WTC11 (cell line): ENCODE measurements around the gene EVL. TPM values are rescaled to one million over a fixed set of nuclear protein-coding genes. Genes with fewer than 3 reads are reported as not detected.
A peak's percentile ranks its signal among the peaks of the same experiment; 100 is the strongest.

Experiments used
- ATAC-seq: fragments of 200-7000 bp; cut with Tn5 transposase; 2 replicates; pipeline ENCODE4 v1.10.0; 2021; ENCODE audit warnings: mild to moderate bottlenecking, moderate library complexity
- CTCF ChIA-PET: fragments of 300-600 bp; sonication (Branson Sonifier 250); formaldehyde crosslinking; loops from one replicate; lab custom pipeline; 2021; ENCODE audit warnings: antibody characterized with exemption; lab: Charles Lee
- POLR2A ChIA-PET: fragments of 350-600 bp; sonication (Branson Sonifier 250); formaldehyde crosslinking; loops from one replicate; lab custom pipeline; 2021; ENCODE audit warnings: antibody characterized with exemption; lab: Charles Lee
- DNase-seq: peaks from one replicate; pipeline ENCODE4 v3.0.0; 2021; ENCODE audit warnings: low spot score
- H3K27ac Mint-ChIP-seq: 2 replicates; pipeline ENCODE4 v1.8.0; 2021; ENCODE audit warnings: mixed read lengths
- H3K27me3 Mint-ChIP-seq: 2 replicates; pipeline ENCODE4 v1.8.0; 2021; ENCODE audit warnings: low read depth, mild to moderate bottlenecking, moderate library complexity, mixed read lengths
- H3K36me3 Mint-ChIP-seq: 2 replicates; pipeline ENCODE4 v1.8.0; 2021; ENCODE audit warnings: mixed read lengths
- H3K4me1 Mint-ChIP-seq: 2 replicates; pipeline ENCODE4 v1.8.0; 2022; ENCODE audit warnings: mixed read lengths
- H3K4me3 Mint-ChIP-seq: 2 replicates; pipeline ENCODE4 v1.8.0; 2021; ENCODE audit warnings: mild to moderate bottlenecking, moderate library complexity, mixed read lengths
- H3K9me3 Mint-ChIP-seq: 2 replicates; pipeline ENCODE4 v1.8.0; 2021; ENCODE audit warnings: mixed read lengths
- ATF1 ChIP-seq: sonication (generic); formaldehyde crosslinking; IDR thresholded peaks from 2 replicates; pipeline ENCODE4 v1.8.1; 2023; ENCODE audit warnings: mild to moderate bottlenecking, moderate library complexity, missing genetic modification reagents
- ESRRA ChIP-seq: sonication (generic); formaldehyde crosslinking; IDR thresholded peaks from 2 replicates; pipeline ENCODE4 v1.8.1; 2022; ENCODE audit warnings: mild to moderate bottlenecking, missing genetic modification reagents, borderline replicate concordance
- ETV6 ChIP-seq: sonication (generic); formaldehyde crosslinking; IDR thresholded peaks from 2 replicates; pipeline ENCODE4 v1.8.1; 2022; ENCODE audit warnings: mild to moderate bottlenecking, missing genetic modification reagents
- FOXP1 ChIP-seq: sonication (generic); formaldehyde crosslinking; IDR thresholded peaks from 2 replicates; pipeline ENCODE4 v1.8.0; 2022; ENCODE audit warnings: missing genetic modification reagents, mild to moderate bottlenecking, moderate library complexity, borderline replicate concordance
- GTF2I ChIP-seq: fragments of 250-450 bp; sonication (Bioruptor Pico); conservative IDR thresholded peaks from 2 replicates; pipeline ENCODE4 v1.4.0; 2021; ENCODE audit warnings: mild to moderate bottlenecking
- KAT7 ChIP-seq: sonication (generic); formaldehyde crosslinking; IDR thresholded peaks from 2 replicates; pipeline ENCODE4 v1.8.1; 2023; ENCODE audit warnings: missing genetic modification reagents, mild to moderate bottlenecking, borderline replicate concordance
- PRRX2 ChIP-seq: fragments of 250-450 bp; sonication (Bioruptor Pico); IDR thresholded peaks from 2 replicates; pipeline ENCODE4 v1.8.0; 2021; ENCODE audit warnings: mild to moderate bottlenecking
- SMAD3 ChIP-seq: sonication (generic); formaldehyde crosslinking; IDR thresholded peaks from 2 replicates; pipeline ENCODE4 v1.8.0; 2022; ENCODE audit warnings: missing genetic modification reagents, mild to moderate bottlenecking, borderline replicate concordance
- SOX15 ChIP-seq: fragments of 250-450 bp; sonication (Bioruptor Pico); IDR thresholded peaks from 2 replicates; pipeline ENCODE4 v1.9.0; 2021; ENCODE audit warnings: mild to moderate bottlenecking
- TEAD4 ChIP-seq: sonication (generic); formaldehyde crosslinking; IDR thresholded peaks from 2 replicates; pipeline ENCODE4 v1.8.0; 2022; ENCODE audit warnings: mild to moderate bottlenecking, missing genetic modification reagents
- ZNF121 ChIP-seq: sonication (generic); formaldehyde crosslinking; IDR thresholded peaks from 2 replicates; pipeline ENCODE4 v1.8.0; 2023; ENCODE audit warnings: missing genetic modification reagents
- ZNF396 ChIP-seq: fragments of 250-450 bp; sonication (Bioruptor Pico); IDR thresholded peaks from 2 replicates; pipeline ENCODE4 v1.8.0; 2021; ENCODE audit warnings: mild to moderate bottlenecking, moderate library complexity, borderline replicate concordance
- total RNA-seq: library from RNA; stranded (reverse); gene quantifications from 3 replicates; pipeline ENCODE4 v1.2.3, GENCODE V29; 2021
- TF ChIP-seq, protein P1 (sequence below): sonication (generic); formaldehyde crosslinking; IDR thresholded peaks from 2 replicates; pipeline ENCODE4 v1.8.1; 2022; ENCODE audit warnings: low read depth, mild to moderate bottlenecking, moderate library complexity, missing genetic modification reagents, borderline replicate concordance
- TF ChIP-seq, protein P2 (sequence below): fragments of 250-450 bp; sonication (Bioruptor Pico); IDR thresholded peaks from 2 replicates; pipeline ENCODE4 v2.1.2; 2022; ENCODE audit warnings: mild to moderate bottlenecking, moderate library complexity
- TF ChIP-seq, protein P3 (sequence below): sonication (generic); formaldehyde crosslinking; IDR thresholded peaks from 2 replicates; pipeline ENCODE4 v1.8.1; 2023; ENCODE audit warnings: mild to moderate bottlenecking, missing genetic modification reagents, borderline replicate concordance
- TF ChIP-seq, protein P4 (sequence below): sonication (generic); formaldehyde crosslinking; IDR thresholded peaks from 2 replicates; pipeline ENCODE4 v1.8.1; 2023; ENCODE audit warnings: mild to moderate bottlenecking, missing genetic modification reagents

Gene EVL
- total RNA-seq, 1 experiment from 2014 or later: 60.8 TPM

DNA sequence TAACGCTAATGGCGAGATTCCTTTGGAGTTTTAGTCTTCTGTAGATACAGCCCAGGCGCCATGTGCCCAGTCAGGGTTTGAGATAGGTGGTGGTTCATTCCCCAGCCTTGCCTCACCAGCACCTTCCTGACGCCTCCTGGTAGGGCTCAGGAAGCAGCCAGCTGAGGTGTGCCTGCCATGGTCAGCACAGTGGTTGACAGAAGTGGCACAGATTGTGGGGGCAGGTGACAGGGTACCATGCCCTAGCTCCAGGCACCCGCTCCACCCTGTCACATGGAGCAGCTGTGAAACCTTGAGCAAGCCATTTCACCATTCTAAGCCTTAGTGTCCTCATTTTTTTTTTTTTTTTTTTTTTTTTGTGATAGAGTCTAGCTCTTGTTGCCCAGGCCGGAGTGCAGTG lies 45.6 kb downstream of the EVL start:
- H3K9me3 Mint-ChIP-seq: no peaks in the 10 kb centered on the region
- POLR2A ChIA-PET: no interaction called here
- no peaks in the 10 kb centered on the region for H3K36me3 Mint-ChIP-seq
- H3K4me1 Mint-ChIP-seq: peaks cover 11% of the 10 kb centered on the region
- H3K27ac Mint-ChIP-seq: no peak overlapping the region
- CTCF ChIA-PET: interaction anchor here (0.6 to 1.2 kb wide), 4 partner anchors 50 to 601 kb away, joined by 3 to 4 read pairs (median 3); no protein-coding TSS in a partner anchor
- H3K27me3 Mint-ChIP-seq: no peaks in the 10 kb centered on the region
- DNase-seq (no peak), ATAC-seq (no peak)
- TF ChIP-seq PRRX2 (no peak), ATF1 (CRISPR knock-in tag) (no peak), ESRRA (CRISPR knock-in tag) (no peak)
- H3K4me3 Mint-ChIP-seq: no peak overlapping the region

DNA sequence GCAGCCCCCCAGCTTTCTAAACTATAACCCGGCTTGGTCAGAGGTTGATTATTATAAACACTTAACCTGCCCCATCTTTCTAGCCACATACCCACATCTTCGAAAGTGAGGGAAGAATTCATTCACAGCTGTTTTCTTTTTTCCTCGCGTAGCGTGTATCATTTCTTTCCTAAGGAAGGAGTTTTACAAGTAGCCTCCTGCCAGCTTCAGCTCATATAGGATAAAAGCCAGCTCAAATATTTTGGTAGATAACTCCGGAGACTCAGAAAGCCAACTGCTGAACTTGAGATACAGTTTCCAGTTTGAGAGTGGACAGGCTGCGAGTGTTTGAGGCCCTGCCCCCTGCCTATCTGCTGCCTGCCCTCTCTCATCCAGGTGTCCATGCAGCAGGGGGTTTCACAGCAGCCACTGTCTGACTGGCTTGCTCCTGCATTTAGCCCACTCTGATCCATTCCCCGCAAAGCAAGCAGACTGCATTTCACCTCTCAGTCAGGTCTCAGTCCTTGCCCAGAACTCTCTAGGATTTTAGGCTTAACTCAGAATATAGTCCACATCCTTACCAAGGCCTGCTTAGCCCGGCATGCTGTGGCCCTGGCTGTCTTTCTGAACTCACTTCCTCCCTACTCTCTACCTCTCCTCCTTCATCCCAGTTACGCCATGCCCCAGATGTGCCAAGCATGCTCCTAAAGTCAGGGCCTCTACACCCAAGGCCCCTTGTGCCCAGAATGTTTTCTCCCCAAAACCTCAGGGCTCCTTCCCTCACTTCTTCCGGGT lies 46.9 kb downstream of the EVL start:
- Mint-ChIP-seq H3K36me3 (no peaks in the 10 kb centered on the region), H3K9me3 (no peaks in the 10 kb centered on the region), H3K4me1 (peaks cover 11% of the 10 kb centered on the region), H3K27ac (peak overlapping the region; percentile 0), H3K27me3 (no peaks in the 10 kb centered on the region), H3K4me3 (no peak overlapping the region)
- POLR2A ChIA-PET: no interaction called here
- ATAC-seq (no peak), DNase-seq (no peak)
- CTCF ChIA-PET: interaction anchor here (0.8 to 2.2 kb wide), 4 partner anchors 43 to 165 kb away, joined by 3 to 12 read pairs (median 4); no protein-coding TSS in a partner anchor
- TF ChIP-seq ZNF121 (CRISPR knock-in tag) (no peak), FOXP1 (no peak), SMAD3 (CRISPR knock-in tag) (no peak), ZNF396 (CRISPR knock-in tag) (no peak), ATF1 (CRISPR knock-in tag) (no peak), KAT7 (CRISPR knock-in tag) (no peak), TEAD4 (CRISPR knock-in tag) (no peak), GTF2I (CRISPR knock-in tag) (no peak), SOX15 (CRISPR knock-in tag) (no peak)
- TF ChIP-seq, protein P1, sequence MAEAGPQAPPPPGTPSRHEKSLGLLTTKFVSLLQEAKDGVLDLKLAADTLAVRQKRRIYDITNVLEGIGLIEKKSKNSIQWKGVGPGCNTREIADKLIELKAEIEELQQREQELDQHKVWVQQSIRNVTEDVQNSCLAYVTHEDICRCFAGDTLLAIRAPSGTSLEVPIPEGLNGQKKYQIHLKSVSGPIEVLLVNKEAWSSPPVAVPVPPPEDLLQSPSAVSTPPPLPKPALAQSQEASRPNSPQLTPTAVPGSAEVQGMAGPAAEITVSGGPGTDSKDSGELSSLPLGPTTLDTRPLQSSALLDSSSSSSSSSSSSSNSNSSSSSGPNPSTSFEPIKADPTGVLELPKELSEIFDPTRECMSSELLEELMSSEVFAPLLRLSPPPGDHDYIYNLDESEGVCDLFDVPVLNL (CRISPR knock-in tag): no peak
- TF ChIP-seq, protein P2, sequence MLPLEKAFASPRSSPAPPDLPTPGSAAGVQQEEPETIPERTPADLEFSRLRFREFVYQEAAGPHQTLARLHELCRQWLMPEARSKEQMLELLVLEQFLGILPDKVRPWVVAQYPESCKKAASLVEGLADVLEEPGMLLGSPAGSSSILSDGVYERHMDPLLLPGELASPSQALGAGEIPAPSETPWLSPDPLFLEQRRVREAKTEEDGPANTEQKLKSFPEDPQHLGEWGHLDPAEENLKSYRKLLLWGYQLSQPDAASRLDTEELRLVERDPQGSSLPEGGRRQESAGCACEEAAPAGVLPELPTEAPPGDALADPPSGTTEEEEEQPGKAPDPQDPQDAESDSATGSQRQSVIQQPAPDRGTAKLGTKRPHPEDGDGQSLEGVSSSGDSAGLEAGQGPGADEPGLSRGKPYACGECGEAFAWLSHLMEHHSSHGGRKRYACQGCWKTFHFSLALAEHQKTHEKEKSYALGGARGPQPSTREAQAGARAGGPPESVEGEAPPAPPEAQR (CRISPR knock-in tag): no peak

DNA sequence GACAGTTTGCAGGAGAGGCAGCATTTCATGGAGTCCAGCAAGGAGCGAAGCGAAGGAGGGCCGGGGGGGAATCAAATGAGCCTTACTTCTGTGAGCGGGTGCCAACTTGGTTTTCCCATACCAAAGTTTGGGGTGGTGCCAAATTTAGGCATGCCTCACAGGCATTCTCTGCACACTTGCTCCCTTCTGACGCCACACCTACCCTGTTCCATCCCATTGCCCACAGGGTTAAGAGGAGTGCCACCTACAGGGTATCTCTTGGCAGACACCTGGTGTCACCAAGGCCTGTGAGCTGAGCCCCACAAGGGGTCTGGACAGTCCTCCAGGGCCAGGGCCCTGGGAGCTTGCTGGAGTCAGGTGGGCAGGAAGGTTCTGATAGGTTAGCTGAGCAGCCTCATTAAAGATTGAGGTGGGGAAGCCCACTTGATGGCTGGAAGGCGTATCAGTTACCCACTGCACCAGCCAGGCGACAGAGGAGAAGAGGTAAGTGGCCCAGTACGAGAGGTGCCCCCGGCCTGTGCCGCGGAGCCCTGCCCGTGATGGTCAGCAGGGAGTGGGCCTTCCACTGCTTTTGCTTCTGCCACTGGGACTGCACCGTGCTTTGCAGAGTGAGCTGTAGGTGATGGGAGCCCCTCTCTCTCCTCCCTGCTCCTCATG lies 49.0 kb downstream of the EVL start:
- H3K4me1 Mint-ChIP-seq: no peaks in the 10 kb centered on the region
- no peaks in the 10 kb centered on the region for H3K9me3 Mint-ChIP-seq
- POLR2A ChIA-PET: interaction anchor here (0.7 kb wide), 1 partner anchor 100 kb away, joined by 3 read pairs; no protein-coding TSS in a partner anchor
- ATAC-seq (no peak), DNase-seq (no peak)
- no peaks in the 10 kb centered on the region for H3K36me3 Mint-ChIP-seq
- TF ChIP-seq, protein P3, sequence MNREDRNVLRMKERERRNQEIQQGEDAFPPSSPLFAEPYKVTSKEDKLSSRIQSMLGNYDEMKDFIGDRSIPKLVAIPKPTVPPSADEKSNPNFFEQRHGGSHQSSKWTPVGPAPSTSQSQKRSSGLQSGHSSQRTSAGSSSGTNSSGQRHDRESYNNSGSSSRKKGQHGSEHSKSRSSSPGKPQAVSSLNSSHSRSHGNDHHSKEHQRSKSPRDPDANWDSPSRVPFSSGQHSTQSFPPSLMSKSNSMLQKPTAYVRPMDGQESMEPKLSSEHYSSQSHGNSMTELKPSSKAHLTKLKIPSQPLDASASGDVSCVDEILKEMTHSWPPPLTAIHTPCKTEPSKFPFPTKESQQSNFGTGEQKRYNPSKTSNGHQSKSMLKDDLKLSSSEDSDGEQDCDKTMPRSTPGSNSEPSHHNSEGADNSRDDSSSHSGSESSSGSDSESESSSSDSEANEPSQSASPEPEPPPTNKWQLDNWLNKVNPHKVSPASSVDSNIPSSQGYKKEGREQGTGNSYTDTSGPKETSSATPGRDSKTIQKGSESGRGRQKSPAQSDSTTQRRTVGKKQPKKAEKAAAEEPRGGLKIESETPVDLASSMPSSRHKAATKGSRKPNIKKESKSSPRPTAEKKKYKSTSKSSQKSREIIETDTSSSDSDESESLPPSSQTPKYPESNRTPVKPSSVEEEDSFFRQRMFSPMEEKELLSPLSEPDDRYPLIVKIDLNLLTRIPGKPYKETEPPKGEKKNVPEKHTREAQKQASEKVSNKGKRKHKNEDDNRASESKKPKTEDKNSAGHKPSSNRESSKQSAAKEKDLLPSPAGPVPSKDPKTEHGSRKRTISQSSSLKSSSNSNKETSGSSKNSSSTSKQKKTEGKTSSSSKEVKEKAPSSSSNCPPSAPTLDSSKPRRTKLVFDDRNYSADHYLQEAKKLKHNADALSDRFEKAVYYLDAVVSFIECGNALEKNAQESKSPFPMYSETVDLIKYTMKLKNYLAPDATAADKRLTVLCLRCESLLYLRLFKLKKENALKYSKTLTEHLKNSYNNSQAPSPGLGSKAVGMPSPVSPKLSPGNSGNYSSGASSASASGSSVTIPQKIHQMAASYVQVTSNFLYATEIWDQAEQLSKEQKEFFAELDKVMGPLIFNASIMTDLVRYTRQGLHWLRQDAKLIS (CRISPR knock-in tag): no peak
- TF ChIP-seq, protein P4, sequence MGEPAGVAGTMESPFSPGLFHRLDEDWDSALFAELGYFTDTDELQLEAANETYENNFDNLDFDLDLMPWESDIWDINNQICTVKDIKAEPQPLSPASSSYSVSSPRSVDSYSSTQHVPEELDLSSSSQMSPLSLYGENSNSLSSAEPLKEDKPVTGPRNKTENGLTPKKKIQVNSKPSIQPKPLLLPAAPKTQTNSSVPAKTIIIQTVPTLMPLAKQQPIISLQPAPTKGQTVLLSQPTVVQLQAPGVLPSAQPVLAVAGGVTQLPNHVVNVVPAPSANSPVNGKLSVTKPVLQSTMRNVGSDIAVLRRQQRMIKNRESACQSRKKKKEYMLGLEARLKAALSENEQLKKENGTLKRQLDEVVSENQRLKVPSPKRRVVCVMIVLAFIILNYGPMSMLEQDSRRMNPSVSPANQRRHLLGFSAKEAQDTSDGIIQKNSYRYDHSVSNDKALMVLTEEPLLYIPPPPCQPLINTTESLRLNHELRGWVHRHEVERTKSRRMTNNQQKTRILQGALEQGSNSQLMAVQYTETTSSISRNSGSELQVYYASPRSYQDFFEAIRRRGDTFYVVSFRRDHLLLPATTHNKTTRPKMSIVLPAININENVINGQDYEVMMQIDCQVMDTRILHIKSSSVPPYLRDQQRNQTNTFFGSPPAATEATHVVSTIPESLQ (CRISPR knock-in tag): no peak
- TF ChIP-seq ETV6 (CRISPR knock-in tag): no peak
- H3K4me3 Mint-ChIP-seq: no peak overlapping the region
- no peaks in the 10 kb centered on the region for H3K27me3 Mint-ChIP-seq
- CTCF ChIA-PET: no interaction called here
- no peak overlapping the region for H3K27ac Mint-ChIP-seq
